ENCODE measurements around the gene TIMM10B. TPM values are rescaled to one million over a fixed set of nuclear protein-coding genes. Genes with fewer than 3 reads are reported as not detected.

TIMM10B gene
- total and polyA plus RNA-seq, 4 donors: 16.1 to 31.9 (median 16.7) TPM

DNA sequence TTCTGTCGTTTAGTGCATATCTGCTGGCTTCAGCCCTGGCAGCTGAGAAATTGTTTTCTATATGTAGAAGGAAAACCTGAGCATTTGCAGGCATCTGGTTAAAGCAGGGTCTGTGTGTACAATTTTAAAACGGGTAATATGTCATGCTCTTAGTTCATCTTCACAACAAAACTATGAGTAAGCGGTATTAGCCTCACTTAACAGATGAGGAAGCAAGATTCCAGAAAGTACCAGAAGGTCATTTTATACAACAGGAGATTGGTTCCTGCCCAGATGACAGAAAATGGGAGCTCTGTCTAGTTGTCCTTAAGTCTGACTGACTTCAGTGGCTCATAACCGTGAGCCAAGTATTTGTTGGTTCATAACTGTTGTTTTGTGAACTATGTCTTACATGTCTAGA is 1.1 kb downstream of the TIMM10B start:
- Histone ChIP-seq H3K27me3 (ENCODE audit: control insufficient read depth in 4 of 4, insufficient read depth in 4 of 4, low read length in 3 of 4) (no peaks in the 10 kb centered on the region), H3K4me1 (ENCODE audit: control insufficient read depth in 4 of 4, insufficient read depth in 4 of 4, low read length in 3 of 4) (peaks cover 6 to 25% (median 22%) of the 10 kb centered on the region in 4 donors), H3K9ac (ENCODE audit: low read depth in 1 of 2, low read length in 2 of 2) (peak overlapping the region in 1 of 2 donors; percentile 88), H3K27ac (ENCODE audit: low read depth in 1 of 2, low read length in 2 of 2) (peak overlapping the region; percentile 26 to 91), H3K36me3 (ENCODE audit: control insufficient read depth in 4 of 4, insufficient read depth in 3 of 4, low read depth in 1 of 4, low read length in 3 of 4) (peaks cover 2 to 49% (median 23%) of the 10 kb centered on the region in 4 donors), H3K4me3 (ENCODE audit: low read depth in 1 of 3, low read length in 3 of 3) (peak overlapping the region; percentile 71 to 100 (median 99)), H3K9me3 (ENCODE audit: control insufficient read depth in 4 of 4, low read length in 3 of 4) (no peaks in the 10 kb centered on the region)
- TF ChIP-seq RXRA (IDR thresholded peaks at IDR 0.05) (no peak), EGR1 (IDR thresholded peaks at IDR 0.05; ENCODE audit: low read depth in 2 of 2) (no peak), HNF4G (IDR thresholded peaks at IDR 0.05) (no peak), FOXA1 (IDR thresholded peaks at IDR 0.05) (no peak), GABPA (IDR thresholded peaks at IDR 0.05 in 1 of 2, conservative IDR thresholded peaks at IDR 0.05 in 1 of 2) (no peak), SP1 (IDR thresholded peaks at IDR 0.05) (no peak)
- DNase-seq (ENCODE audit: low spot score): no peak
- WGBS: 86% methylated on average over 4 of the region's 4 CpGs

DNA sequence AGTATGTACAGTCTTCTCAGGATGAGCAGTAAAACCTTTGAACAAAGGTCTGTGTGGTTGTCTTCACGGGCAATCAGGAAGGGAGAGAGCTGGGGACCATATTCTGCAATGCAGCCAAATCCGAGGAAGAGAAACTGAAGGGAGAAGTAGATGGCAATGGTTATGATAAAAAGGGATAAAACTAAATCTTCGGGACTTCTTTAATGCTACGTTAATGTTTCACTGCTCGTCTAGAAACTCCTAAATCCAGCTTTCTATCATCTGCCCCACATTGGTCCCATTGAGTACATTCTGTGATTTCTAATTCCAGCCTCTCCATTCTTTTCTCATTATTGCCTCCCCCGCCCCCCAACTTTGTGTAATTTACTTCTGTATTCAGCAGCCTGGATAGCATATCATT is 1.7 kb downstream of the TIMM10B start:
- Histone ChIP-seq H3K9ac (ENCODE audit: low read depth in 1 of 2, low read length in 2 of 2) (no peak overlapping the region), H3K9me3 (ENCODE audit: control insufficient read depth in 4 of 4, low read length in 3 of 4) (no peaks in the 10 kb centered on the region), H3K4me3 (ENCODE audit: low read depth in 1 of 3, low read length in 3 of 3) (no peak overlapping the region), H3K4me1 (ENCODE audit: control insufficient read depth in 4 of 4, insufficient read depth in 4 of 4, low read length in 3 of 4) (peaks cover 6 to 25% (median 22%) of the 10 kb centered on the region in 4 donors), H3K27me3 (ENCODE audit: control insufficient read depth in 4 of 4, insufficient read depth in 4 of 4, low read length in 3 of 4) (no peaks in the 10 kb centered on the region), H3K36me3 (ENCODE audit: control insufficient read depth in 4 of 4, insufficient read depth in 3 of 4, low read depth in 1 of 4, low read length in 3 of 4) (peaks cover 2 to 44% (median 20%) of the 10 kb centered on the region in 4 donors), H3K27ac (ENCODE audit: low read depth in 1 of 2, low read length in 2 of 2) (no peak overlapping the region)
- no peak for TF ChIP-seq GABPA (IDR thresholded peaks at IDR 0.05 in 1 of 2, conservative IDR thresholded peaks at IDR 0.05 in 1 of 2)
- no peak for TF ChIP-seq FOXA2 (IDR thresholded peaks at IDR 0.05)
- TF ChIP-seq, protein P1, sequence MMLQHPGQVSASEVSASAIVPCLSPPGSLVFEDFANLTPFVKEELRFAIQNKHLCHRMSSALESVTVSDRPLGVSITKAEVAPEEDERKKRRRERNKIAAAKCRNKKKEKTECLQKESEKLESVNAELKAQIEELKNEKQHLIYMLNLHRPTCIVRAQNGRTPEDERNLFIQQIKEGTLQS (IDR thresholded peaks at IDR 0.05): no peak
- no peak for TF ChIP-seq NR2F2 (IDR thresholded peaks at IDR 0.05)
- TF ChIP-seq, protein P2, sequence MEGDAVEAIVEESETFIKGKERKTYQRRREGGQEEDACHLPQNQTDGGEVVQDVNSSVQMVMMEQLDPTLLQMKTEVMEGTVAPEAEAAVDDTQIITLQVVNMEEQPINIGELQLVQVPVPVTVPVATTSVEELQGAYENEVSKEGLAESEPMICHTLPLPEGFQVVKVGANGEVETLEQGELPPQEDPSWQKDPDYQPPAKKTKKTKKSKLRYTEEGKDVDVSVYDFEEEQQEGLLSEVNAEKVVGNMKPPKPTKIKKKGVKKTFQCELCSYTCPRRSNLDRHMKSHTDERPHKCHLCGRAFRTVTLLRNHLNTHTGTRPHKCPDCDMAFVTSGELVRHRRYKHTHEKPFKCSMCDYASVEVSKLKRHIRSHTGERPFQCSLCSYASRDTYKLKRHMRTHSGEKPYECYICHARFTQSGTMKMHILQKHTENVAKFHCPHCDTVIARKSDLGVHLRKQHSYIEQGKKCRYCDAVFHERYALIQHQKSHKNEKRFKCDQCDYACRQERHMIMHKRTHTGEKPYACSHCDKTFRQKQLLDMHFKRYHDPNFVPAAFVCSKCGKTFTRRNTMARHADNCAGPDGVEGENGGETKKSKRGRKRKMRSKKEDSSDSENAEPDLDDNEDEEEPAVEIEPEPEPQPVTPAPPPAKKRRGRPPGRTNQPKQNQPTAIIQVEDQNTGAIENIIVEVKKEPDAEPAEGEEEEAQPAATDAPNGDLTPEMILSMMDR (IDR thresholded peaks at IDR 0.05; ENCODE audit: low read depth, low read length, missing input control): no peak
- TF ChIP-seq SP1 (IDR thresholded peaks at IDR 0.05): no peak
- TF ChIP-seq HNF4A (conservative IDR thresholded peaks at IDR 0.05): no peak
- TF ChIP-seq FOXA1 (IDR thresholded peaks at IDR 0.05): no peak
- TF ChIP-seq TAF1 (conservative IDR thresholded peaks at IDR 0.05): no peak
- TF ChIP-seq, protein P3, sequence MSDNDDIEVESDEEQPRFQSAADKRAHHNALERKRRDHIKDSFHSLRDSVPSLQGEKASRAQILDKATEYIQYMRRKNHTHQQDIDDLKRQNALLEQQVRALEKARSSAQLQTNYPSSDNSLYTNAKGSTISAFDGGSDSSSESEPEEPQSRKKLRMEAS (IDR thresholded peaks at IDR 0.05): no peak
- no peak for TF ChIP-seq RAD21 (IDR thresholded peaks at IDR 0.05)
- no peak for TF ChIP-seq YY1 (IDR thresholded peaks at IDR 0.05)
- TF ChIP-seq RXRA (IDR thresholded peaks at IDR 0.05): no peak
- TF ChIP-seq, protein P4, sequence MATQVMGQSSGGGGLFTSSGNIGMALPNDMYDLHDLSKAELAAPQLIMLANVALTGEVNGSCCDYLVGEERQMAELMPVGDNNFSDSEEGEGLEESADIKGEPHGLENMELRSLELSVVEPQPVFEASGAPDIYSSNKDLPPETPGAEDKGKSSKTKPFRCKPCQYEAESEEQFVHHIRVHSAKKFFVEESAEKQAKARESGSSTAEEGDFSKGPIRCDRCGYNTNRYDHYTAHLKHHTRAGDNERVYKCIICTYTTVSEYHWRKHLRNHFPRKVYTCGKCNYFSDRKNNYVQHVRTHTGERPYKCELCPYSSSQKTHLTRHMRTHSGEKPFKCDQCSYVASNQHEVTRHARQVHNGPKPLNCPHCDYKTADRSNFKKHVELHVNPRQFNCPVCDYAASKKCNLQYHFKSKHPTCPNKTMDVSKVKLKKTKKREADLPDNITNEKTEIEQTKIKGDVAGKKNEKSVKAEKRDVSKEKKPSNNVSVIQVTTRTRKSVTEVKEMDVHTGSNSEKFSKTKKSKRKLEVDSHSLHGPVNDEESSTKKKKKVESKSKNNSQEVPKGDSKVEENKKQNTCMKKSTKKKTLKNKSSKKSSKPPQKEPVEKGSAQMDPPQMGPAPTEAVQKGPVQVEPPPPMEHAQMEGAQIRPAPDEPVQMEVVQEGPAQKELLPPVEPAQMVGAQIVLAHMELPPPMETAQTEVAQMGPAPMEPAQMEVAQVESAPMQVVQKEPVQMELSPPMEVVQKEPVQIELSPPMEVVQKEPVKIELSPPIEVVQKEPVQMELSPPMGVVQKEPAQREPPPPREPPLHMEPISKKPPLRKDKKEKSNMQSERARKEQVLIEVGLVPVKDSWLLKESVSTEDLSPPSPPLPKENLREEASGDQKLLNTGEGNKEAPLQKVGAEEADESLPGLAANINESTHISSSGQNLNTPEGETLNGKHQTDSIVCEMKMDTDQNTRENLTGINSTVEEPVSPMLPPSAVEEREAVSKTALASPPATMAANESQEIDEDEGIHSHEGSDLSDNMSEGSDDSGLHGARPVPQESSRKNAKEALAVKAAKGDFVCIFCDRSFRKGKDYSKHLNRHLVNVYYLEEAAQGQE (IDR thresholded peaks at IDR 0.05): no peak
- 92% methylated on average over 6 of the region's 6 CpGs for WGBS
- no peak for DNase-seq (ENCODE audit: low spot score)

All from liver (tissue), 9 donors.